NCI-H526 treated with DMSO at 0.1 percent for 48 hours (cell line): ENCODE data around the gene MAB21L3.
"Not testable (repeated sequence)": the region's sequence is repeated elsewhere in the genome, so short reads cannot be mapped to it uniquely, and the experiment has no call there.

Experiments used
- DNase-seq: peaks from one replicate; lab custom pipeline; 2025; lab: John Stamatoyannopoulos, UW

MAB21L3 gene

DNA sequence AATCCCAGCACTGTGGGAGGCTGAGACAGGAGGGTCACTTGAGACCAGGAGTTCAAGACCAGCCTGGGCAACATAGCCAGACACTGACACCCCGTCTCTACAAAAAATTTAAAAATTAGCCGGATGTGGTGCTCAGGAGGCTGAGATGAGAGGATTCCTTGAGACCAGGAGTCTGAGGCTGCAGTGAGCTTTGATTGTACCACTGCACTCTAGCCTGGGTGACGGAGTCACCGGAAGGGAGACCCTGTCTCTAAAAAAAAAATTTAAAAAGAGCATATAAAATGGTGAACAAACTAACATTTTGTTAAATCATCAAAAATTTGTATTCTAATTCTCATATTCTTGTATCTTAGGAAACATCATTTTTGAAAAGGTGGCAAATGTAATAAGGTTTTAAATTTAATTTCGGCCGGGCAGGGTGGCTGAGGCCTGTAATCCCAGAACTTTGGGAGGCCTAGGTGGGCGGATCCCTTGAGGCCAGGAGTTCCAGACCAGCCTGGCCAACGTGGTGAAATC is 27.1 kb downstream of the MAB21L3 start:
- no peak for DNase-seq

DNA sequence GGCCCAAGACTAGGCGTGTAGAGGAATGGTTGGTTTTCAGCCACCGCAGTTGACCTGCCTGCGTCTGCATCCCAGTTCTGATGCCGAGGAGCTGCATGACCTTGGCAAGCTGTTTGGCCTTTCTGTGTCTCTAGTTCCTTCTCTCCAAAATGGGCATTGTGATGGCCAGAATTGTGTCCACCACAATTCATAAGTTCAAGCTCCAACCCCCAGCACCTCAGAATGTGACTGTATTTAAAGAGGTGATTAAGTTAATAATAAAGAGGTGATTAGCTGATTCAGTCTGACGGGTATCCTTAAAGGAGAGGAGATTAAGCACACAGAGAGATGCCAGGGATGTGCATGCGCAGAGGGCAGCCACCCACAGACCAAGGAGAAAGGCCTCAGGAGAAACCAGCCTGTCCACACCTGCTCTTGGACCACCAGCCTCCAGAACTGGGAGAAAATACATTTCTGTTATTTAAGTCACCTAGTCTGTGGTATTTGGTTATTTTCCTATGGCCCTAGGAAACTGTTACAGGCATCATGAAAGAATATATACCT is 28.5 kb downstream of the MAB21L3 start:
- DNase-seq: no peak

DNA sequence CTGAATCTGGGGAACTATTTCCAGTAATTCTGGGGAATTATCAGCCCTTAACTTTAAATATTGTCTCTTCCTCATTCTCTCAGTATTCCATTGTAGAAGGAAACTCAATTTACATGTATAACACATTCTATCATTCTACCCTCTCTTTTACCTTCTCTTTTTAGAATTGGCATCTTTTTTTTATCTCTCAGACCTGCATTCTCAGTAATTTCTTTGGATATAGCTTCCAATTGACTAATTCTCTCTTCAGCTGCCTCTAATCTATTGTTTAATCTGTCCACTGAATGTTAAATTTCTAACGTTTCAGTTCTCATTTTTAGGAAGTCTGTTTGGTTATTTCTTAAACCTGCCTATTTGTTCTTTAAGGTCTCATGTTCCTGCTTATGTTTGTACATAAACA is 33.0 kb downstream of the MAB21L3 start:
- no peak for DNase-seq

DNA sequence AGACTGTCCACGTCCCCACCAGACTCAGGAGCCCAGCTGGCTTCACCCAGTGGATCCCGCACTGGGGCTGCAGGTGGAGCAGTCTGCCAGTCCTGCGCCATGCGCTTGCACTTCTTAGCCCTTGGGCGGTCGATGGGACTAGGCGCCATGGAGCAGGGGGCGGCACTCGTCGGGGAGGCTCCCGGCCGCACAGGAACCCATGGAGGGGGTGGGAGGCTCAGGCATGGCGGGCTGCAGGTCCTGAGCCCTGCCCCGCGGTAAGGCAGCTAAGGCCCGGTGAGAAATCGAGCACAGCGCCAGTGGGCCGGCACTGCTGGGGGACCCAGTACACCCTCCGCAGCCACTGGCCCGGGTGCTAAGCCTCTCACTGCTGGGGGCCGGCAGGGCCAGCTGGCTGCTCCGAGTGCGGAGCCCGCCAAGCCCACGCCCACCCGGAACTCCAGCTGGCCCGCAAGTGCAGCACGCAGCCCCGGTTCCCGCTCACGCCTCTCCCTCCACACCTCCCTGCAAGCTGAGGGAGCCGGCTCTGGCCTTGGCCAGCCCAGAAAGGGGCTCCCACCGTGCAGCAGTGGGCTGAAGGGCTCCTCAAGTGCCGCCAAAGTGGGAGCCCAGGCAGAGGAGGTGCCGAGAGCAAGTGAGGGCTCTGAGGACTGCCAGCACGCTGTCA is 35.4 kb downstream of the MAB21L3 start:
- DNase-seq: not testable (repeated sequence)

DNA sequence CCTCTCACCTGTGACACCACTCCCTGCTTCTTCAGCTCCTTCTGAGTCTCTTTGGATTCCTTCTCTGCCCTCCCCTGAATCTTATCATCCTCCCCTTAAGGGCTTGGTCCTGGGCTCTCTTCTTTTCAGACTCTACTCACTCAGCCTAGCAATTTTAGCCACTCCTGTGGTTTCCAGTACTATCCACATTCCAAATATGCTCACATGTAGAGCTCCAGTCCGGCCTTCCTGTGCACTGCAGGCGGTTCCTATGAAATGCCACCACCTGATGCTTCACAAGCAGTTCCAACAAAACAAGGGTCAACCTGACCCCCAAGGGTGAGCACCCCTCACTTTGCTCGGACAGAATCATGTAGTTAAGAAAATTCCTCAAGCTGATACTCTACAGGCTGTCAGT is 35.9 kb downstream of the MAB21L3 start:
- DNase-seq: no peak

DNA sequence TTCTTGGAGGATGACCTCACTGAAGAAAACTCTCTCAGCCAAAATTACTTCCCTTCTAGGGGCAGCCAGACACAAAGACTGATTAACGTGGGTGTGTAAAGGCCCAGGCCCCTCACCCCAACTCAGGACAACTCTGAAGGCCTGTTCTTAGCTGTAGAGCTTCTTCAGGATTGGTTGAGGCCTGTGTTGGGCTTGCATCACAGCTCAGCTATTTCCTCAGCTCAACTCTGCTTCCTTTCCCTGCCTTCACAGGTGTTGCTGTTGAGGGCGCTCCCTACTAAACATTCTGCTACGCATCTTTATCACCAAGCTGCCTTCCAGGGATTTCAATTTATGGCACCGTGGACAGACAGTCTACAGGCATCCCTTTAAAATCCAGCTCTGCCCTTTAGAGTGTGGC is 36.8 kb downstream of the MAB21L3 start:
- DNase-seq: peak; percentile 47

DNA sequence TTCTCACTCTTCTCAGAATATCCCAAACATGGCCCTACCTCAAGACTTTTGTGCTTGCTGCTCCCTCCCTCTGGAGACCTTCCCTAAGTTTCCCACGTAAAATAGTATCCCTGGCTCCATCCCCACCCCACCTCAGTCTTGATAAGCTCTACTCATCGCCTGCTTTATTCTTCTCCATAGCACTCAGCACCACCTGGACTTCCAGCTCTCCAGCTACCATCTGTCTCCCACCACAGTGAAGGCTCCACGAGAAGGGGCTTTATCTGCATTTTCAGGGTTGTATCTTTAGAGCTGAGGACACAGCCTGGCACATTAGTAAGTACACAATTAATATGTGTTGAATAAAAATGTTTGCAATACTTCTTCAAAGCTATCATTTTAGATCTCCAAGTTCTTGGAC is 37.8 kb downstream of the MAB21L3 start:
- no peak for DNase-seq

DNA sequence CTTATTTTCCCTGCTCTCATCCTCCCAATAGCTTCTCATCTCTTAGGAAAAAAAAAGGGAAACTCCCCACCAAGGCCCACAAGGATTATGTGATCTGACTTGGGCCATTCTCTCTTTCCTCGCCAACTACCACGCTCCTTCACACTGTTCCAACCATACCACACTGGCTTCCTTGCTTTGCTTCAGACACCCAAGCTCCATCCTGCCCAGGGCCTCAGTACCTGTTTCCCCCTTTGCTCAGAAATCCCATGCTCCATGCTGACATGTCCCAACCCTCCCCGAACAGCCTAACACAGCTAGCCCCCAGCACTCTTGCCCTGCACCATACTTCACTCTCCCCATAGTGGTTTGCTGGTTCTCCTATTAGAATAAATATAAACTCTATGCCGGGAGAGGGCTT is 39.2 kb downstream of the MAB21L3 start:
- DNase-seq: no peak

DNA sequence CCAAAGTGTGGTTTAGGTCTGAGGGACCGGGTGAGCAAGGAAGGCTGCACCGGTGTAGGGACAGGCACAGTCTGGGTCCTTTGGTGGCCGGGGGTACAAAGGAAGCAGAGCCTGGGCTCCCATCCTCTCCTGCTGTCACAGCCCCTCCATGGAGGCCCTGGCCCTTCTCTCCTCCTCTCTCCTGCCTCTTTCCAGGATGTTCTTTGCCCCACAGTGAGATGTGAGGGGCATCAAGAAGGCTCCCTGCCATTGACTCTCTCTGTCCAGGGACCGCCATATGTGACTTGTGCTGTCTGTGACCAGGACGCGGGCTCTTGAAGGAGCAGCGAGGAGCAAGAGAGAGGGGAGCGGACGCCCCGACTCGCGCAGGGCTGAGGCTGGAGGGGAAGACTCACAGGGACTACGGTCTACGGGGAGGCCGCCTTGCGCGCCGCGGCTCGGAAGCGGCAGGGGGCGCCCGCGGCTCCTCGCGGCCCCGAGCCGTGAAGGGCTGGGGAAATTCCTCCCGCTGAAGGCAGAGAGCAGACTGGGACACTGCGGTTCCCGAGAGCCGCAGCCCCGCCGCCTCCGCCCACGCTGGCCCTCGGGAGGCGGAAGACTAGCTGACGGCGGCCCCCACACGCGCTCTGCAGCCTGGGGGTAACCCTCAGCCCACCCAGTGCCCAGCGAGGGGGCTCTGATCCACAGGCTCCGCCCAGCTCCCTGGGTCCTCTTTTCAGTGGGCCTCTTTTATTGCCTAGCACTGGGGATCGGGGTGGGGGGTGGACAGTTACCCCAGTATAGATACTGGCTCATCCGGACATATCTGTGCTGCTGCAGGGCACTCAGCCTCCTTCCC is 40.8 kb downstream of the MAB21L3 start:
- peak; percentile 85 for DNase-seq

DNA sequence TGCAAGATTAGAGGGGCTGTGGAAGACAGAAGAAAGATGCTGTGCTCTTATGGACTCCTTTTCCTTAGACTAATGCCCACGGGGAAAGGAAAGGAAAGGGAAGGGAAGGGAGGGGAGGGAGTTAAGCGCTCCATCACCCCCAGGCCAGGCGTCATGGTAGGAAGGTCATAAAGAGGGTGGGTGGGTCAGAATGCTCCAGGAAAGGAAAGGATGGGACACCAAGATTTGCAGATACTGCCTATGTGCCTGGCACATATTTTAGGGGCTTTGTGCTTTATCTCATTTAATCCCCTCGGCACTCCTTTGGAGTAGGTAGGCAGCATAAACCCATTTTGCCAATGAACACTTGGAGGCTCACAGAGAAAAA is 41.4 kb downstream of the MAB21L3 start:
- no peak for DNase-seq

DNA sequence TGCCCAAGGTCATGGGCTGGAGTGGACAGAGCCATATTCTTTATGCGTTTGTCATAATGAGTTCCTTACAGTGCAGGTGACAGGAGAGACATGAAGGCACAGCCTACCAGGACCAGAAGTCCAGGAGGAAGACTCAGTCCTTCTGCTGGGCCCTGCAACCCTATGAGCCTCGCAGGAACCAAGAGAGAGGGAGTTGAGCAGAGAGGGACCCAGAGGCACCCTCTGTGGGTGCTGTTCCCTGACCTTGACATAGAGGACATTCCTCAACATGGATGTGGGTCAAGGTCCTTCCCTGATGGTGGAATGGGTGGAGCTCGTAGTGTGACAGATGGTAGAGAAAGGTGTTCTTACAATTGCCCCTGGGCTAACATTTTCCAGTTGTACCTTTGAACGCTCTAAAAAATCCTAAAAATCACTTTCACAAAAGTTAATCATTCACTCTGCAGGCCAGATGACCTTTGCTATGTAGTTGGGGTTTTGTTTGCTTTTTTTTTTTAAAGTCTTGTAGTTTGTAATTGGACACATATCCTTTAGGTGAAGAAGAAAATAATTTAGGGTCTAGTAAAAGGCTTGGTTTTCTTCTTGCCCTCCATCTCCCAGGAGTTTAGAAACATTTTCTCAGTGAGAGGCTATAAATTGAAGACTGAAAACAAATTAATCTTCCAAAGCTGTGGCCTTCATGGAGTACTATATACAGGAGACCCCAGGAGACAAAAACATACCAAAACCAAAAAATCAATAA is 41.9 kb downstream of the MAB21L3 start:
- DNase-seq: no peak

DNA sequence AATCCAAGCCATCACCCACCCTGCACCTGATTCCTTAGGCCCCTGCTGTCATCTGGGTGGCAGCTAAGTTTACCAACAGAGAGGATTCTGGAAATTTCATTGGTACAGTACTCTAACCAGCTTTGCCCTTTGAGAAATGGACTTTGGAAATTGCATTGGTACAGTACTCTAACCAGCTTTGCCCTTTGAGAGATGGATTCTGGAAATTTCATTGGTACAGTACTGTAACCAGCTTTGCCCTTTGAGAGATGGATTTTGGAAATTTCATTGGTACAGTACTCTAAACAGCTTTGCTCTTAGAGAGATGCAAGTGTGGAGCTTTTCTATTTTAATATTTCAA is 42.5 kb downstream of the MAB21L3 start:
- DNase-seq: no peak

DNA sequence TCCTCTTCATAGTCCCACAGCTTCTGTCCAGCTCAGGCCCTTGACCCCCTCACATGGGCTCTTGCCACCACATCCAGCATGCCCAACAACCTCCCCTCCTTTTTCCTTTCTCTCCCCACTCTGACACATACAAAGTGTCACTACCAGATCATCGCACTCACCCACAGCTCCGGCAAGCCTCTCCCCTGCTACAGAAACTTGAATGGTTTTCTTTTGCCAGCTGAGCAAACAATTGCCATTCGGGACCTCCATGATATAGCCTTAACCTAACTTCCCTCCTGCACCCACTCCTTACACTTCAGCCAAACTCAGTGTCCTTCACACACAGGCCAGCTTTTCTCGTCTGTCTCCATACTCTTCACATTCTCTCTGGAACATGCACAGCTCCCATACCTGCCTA is 43.3 kb downstream of the MAB21L3 start:
- no peak for DNase-seq

DNA sequence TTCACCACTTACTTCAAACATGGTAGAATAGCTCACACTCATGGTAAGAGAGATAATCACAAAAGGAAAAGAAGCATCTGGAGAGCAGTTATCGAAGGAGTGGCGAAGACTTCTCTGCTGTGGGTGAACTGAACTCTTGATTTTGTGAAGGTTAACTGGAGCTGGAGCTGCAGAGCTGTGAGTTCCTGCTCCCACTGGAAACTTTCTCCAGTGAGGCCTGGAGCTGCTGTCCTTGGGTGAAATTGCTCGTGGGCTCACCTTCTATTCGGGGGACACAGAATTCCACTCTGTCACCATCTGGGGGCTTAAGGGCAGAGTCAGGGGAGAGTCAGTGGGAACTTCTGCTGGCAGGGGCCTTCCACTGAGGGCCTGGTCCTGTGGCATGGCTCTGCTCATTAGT is 45.9 kb downstream of the MAB21L3 start:
- no peak for DNase-seq

DNA sequence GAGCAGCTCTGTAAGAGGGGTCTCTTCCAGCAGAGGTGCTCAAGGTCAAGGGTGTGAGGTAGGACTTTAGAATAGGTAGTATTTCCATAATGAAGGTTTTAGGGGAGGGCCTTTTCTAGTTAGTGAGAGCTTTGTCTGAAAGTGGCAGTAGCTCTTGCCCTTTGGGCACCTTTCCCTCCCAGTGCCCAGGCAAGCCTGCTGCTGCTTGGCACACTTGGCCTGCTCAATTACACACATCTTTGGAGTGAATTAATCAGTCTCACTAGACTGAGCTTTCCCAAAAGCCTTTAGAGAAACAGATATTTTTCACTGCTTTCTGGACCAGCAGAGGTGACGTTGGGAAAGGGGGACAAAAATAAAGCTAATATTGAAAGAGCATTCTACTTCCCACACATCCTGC is 48.0 kb downstream of the MAB21L3 start:
- no peak for DNase-seq

DNA sequence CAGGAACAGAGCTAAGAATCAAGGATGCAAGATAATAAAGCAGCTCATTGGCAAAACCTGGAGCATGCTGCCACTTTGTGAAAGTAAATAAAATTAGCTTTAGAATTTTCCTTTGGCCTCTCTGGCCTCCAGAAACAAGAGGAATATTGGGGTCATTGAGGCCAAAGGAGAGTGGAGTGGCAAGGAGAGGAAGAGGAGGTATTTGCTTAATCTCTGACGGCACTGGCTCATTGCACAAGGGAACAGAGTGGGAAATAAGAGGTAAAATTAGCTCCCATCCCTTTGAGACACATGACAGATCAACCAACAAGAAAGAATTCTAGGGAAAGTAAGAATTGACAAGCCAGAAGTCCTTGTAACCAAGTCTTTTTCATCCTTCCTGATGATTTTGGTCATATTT is 48.4 kb downstream of the MAB21L3 start:
- no peak for DNase-seq

DNA sequence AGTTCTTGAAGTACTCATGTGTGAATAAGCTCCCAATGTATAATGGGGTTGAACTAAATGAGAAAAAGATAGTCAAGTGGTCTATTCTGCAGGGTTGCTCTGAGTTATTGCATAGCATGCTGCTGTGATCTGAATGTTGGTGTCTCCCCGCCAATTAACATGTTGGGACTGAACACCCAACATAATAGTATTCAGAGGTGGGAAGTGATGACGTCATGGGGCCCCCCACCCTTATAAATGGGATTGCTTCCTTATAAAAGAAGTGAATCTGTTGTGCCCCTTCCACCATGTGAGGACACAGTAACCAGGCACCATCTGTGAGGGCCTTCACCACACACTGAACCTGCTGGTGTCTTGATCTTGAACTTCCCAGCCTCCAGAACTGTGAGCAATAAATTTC is 50.2 kb downstream of the MAB21L3 start:
- DNase-seq: no peak

DNA sequence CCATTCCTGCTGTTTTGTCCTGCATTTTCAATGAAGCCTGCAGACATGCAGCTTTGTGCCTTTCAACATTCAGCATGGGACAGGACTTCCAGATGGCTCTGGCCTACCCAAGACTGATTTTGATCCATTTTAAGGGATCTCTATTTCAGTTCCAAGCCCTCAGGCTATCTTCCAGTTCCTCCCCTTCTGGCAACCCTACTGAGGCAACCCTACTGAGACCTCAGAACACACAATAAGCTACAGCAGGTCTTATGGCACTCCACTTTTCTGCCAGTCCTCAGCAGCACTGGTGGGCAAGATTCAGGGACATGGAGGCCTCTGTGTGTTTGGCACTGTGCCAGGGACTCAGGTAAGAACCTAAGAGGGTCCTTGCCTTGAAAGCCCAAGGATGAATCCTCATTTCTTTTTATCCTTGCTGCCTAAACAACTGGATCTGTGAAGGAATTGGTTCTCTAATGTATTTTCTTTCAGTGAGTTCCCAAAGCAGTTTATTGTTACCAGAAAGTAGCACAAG is 50.7 kb downstream of the MAB21L3 start:
- no peak for DNase-seq

DNA sequence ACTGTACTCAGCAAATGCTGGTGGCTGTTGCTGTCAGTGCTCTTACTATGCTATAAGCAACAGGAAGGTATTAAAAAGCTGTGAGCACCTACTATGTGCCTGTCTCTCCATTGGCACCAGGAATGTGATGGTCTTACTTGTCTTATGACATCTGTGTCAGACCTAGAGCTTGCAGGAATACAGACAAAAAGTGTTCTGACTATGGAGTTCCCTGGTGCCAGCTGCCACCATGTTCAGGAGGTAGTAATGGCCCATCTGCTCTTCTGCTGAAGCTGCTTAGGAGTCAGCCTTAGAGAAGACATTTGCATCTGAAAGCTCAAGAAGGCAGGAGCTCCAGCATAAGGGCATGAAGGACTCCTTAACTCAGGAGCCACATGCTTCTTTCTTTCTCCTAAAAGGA is 52.3 kb downstream of the MAB21L3 start:
- DNase-seq: no peak

DNA sequence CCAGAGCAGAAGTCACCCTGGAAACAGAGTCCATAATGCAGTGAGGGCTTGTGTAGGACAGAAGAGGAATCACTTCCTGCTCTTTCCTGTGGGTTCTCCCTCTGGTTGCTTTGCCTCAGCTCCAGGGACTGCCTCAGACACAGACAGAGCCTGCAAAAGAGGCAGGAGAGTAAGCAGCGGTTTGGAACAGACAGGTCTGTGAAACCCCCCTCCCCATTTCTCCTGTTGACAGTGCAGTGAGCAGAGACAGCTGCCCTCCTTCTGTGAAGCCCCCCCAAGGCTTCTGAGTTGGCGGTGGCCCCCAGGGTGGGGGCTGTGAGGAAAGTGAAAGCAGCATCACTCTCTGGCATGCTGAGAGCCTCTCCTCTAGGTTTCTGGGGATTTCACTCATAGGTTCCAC is 53.0 kb downstream of the MAB21L3 start:
- DNase-seq: peak; percentile 49

DNA sequence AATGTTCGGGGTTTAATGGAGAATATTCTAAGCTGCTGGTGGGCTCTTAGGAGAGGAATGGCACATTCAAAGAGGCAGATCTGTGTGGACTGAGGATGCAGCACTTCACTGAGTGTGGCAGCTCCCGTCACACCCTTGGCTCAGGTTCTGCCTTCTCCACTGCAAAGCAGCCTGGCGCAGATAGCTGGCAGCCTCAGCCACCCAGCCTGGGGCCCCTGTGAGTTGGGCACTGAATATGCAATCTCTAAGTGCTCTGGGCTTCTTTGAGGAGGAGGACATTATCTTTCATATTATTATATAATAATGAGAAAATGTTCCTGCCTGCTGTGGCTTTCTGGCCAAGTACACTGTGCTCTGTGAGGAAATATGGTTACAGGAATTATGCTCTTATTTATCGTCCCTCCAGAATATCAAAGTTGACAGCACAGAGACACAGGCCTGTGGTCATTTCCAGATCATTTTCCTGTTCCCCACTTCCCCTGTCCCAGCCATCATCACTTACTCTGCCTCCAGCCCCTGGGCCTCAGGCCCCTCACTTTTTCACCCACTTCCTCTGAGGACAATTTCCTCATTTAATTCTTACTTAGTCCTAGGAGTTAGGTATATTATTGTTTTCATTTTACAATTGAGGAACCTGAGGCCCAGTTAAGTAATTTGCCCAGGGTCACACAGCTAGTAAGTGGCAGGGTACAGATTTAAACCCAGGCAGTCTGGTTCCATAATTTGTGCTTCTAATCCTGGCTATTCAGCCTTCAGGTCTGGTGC is 53.6 kb downstream of the MAB21L3 start:
- no peak for DNase-seq

DNA sequence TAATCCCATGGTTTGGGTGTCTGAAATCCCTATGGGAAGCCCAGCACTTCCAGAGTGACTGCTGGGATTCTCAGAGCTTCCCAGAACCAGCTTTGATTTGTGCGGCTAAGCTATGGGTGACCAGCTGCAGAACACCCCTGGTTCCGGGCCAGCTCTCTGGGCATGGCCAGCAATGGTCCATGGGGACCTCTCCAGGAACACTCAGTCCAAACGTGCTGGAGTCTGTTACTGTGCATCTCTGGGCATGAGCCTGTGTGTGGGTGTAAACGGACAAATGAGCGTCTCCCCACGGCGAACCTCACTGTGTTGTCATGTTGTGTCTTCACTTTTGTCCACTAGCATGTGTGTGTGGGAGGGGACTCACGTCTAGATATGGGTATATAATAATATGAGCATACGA is 54.4 kb downstream of the MAB21L3 start:
- no peak for DNase-seq
